ENCODE results near the gene FUT9. TPM values are rescaled to one million over a fixed set of nuclear protein-coding genes. Genes with fewer than 3 reads are reported as not detected.
"Not testable (repeated sequence)": the region's sequence is repeated elsewhere in the genome, so short reads cannot be mapped to it uniquely, and the experiment has no call there.

The FUT9 gene
- total RNA-seq, 6 experiments from 2014 or later = not detected

DNA sequence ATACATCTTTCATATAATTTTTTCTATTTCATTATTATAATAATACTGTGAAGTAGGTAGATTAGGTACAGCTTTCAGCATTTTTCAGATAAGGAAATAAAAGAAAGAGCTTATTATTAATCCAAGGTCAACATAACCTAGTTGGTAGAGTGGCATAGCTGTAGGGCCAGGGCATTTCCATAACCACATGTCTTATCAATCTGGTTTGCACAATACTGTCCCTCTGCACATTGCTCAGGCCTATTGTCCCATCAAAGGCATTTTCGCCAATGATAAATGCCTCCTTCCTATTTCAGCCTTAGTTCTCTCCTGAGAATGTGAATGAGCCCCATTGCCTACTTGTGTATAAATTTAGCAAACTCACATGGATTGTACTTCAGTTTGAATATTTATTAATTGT, 234.0 kb downstream of the FUT9 start:
- DNase-seq = no peak
- peaks cover 33% of the 10 kb centered on the region for H3K9me3 Mint-ChIP-seq
- H3K4me1 Mint-ChIP-seq (ENCODE audit: low read depth) = no peaks in the 10 kb centered on the region
- H3K27ac Mint-ChIP-seq = no peak overlapping the region
- H3K4me3 Mint-ChIP-seq = no peak overlapping the region
- H3K27me3 Mint-ChIP-seq (ENCODE audit: insufficient read depth) = no peaks in the 10 kb centered on the region
- no peak for TF ChIP-seq CTCF (IDR thresholded peaks at IDR 0.05)
- H3K36me3 Mint-ChIP-seq (ENCODE audit: low read depth) = no peaks in the 10 kb centered on the region

- Mint-ChIP-seq H3K27me3 (ENCODE audit: insufficient read depth) (no peaks in the 10 kb centered on the region), H3K4me1 (ENCODE audit: low read depth) (no peaks in the 10 kb centered on the region), H3K27ac (no peak overlapping the region), H3K36me3 (ENCODE audit: low read depth) (no peaks in the 10 kb centered on the region; the same call in 1 of the 2 replicates), H3K4me3 (no peak overlapping the region), H3K9me3 (peaks cover 25% of the 10 kb centered on the region)
- no peak for DNase-seq
- TF ChIP-seq CTCF (IDR thresholded peaks at IDR 0.05) = no peak
Measured at GRCh38 chr6:96257751-96258150, 242.0 kb downstream of the FUT9 start.

- H3K36me3 Mint-ChIP-seq (ENCODE audit: low read depth); H3K27me3 Mint-ChIP-seq (ENCODE audit: insufficient read depth): not testable (repeated sequence)
Measured at GRCh38 chr6:96260787-96261430, 245.1 kb downstream of the FUT9 start.

More at GRCh38 chr6:96260787-96261430, 245.1 kb downstream of the FUT9 start:
- not testable (repeated sequence) for H3K4me1 Mint-ChIP-seq (ENCODE audit: low read depth); DNase-seq; H3K27ac Mint-ChIP-seq; H3K4me3 Mint-ChIP-seq
- H3K9me3 Mint-ChIP-seq = peaks cover 21% of the 10 kb centered on the region

Measured in HFFc6 (cell line).